SHP77 (cell line): ENCODE results near the gene PXYLP1.
"Not testable (repeated sequence)": the region's sequence is repeated elsewhere in the genome, so short reads cannot be mapped to it uniquely, and the experiment has no call there.

Experiments
- DNase-seq, 2 experiments: peaks; one replicate each; lab custom pipeline; 2025; lab: John Stamatoyannopoulos, UW

The PXYLP1 gene

GRCh38 chr3:141231101-141231951, at the start of gene PXYLP1:
PXYLP1 (plus strand) TSS chr3:141231825; CDS start chr3:141260176, 28,351 bp downstream.
- peak; percentile 59 to 84 for DNase-seq

- no peak for DNase-seq
Observed at GRCh38 chr3:141183606-141184005, 48.0 kb upstream of the PXYLP1 start.

- no peak for DNase-seq
Observed at GRCh38 chr3:141184430-141184829, 47.2 kb upstream of the PXYLP1 start.

- DNase-seq: no peak
Observed at GRCh38 chr3:141191097-141191749, 40.4 kb upstream of the PXYLP1 start.

- DNase-seq: peak; percentile 85 to 91
Observed at GRCh38 chr3:141192345-141192744, 39.3 kb upstream of the PXYLP1 start.

GRCh38 chr3:141193066-141193830, 38.4 kb upstream of the PXYLP1 start:
- DNase-seq: no peak

- DNase-seq: no peak
Observed at GRCh38 chr3:141201122-141201521, 30.5 kb upstream of the PXYLP1 start.

GRCh38 chr3:141202682-141203081, 28.9 kb upstream of the PXYLP1 start:
- DNase-seq: no peak

GRCh38 chr3:141203866-141204265, 27.8 kb upstream of the PXYLP1 start:
- DNase-seq: no peak

GRCh38 chr3:141204343-141204742, 27.3 kb upstream of the PXYLP1 start:
- no peak for DNase-seq

- DNase-seq: not testable (repeated sequence)
Observed at GRCh38 chr3:141211306-141211705, 20.3 kb upstream of the PXYLP1 start.

- DNase-seq: no peak
Observed at GRCh38 chr3:141212101-141212500, 19.5 kb upstream of the PXYLP1 start.

GRCh38 chr3:141212555-141212954, 19.1 kb upstream of the PXYLP1 start:
- DNase-seq: no peak

GRCh38 chr3:141216975-141217374, 14.7 kb upstream of the PXYLP1 start:
- no peak for DNase-seq

- no peak for DNase-seq
Observed at GRCh38 chr3:141217389-141217788, 14.2 kb upstream of the PXYLP1 start.

GRCh38 chr3:141218162-141218835, 13.3 kb upstream of the PXYLP1 start:
- DNase-seq: no peak

- DNase-seq: no peak
Observed at GRCh38 chr3:141218926-141219325, 12.7 kb upstream of the PXYLP1 start.

- no peak for DNase-seq
Observed at GRCh38 chr3:141223673-141224166, 7.9 kb upstream of the PXYLP1 start.

GRCh38 chr3:141225939-141226338, 5.7 kb upstream of the PXYLP1 start:
- no peak for DNase-seq

- DNase-seq: no peak
Observed at GRCh38 chr3:141227216-141227615, 4.4 kb upstream of the PXYLP1 start.

- DNase-seq: peak; percentile 18 to 42
Observed at GRCh38 chr3:141227752-141228151, 3.9 kb upstream of the PXYLP1 start.

- peak; percentile 71 to 80 for DNase-seq
Observed at GRCh38 chr3:141228395-141228794, 3.2 kb upstream of the PXYLP1 start.
